ENCODE results near the gene RPS15. TPM values are rescaled to one million over a fixed set of nuclear protein-coding genes. Genes with fewer than 3 reads are reported as not detected.
A peak's percentile ranks its signal among the peaks of the same experiment; 100 is the strongest.
"Not testable (repeated sequence)": the region's sequence is repeated elsewhere in the genome, so short reads cannot be mapped to it uniquely, and the experiment has no call there.

The RPS15 gene
- total RNA-seq, 6 experiments from 2014 or later, result 334 to 1,615 (median 355) TPM

- WGBS (ENCODE audit: insufficient coverage, low coverage, low lambda C conversion rate, missing lambda C conversion rate), result 80% methylated on average over 3 of the region's 31 CpGs
- H3K27ac ChIP-seq, result no peak overlapping the region
- peak in 1 of 3 donors; percentile 21 for DNase-seq
- peaks cover 0 to 30% (median 15%) of the 10 kb centered on the region in 4 donors for H3K4me1 ChIP-seq
- no peaks in the 10 kb centered on the region for H3K9me3 ChIP-seq
- H3K27me3 ChIP-seq, result peaks cover 0 to 21% of the 10 kb centered on the region in 2 donors
- no peak overlapping the region for H3K4me3 ChIP-seq
- TF ChIP-seq POLR2A (IDR thresholded peaks at IDR 0.05), result no peak
- TF ChIP-seq CTCF (IDR thresholded peaks at IDR 0.05), result no peak
- no peak for ATAC-seq
- intact Hi-C loops (cut with DNase I), result no loop called here
- H3K36me3 ChIP-seq, result no peaks in the 10 kb centered on the region
Measured at GRCh38 chr19:1474011-1474764, 36.0 kb downstream of the RPS15 start.

GRCh38 chr19:1474765-1475351, 36.7 kb downstream of the RPS15 start:
- Histone ChIP-seq H3K4me3 (no peak overlapping the region), H3K4me1 (peaks cover 0 to 26% (median 13%) of the 10 kb centered on the region in 4 donors), H3K36me3 (no peaks in the 10 kb centered on the region), H3K27me3 (peaks cover 0 to 18% of the 10 kb centered on the region in 2 donors), H3K9me3 (no peaks in the 10 kb centered on the region), H3K27ac (no peak overlapping the region)
- intact Hi-C loops (cut with DNase I), result no loop called here
- WGBS (ENCODE audit: insufficient coverage, low coverage, low lambda C conversion rate, missing lambda C conversion rate), result no CpG with 5 or more reads among the region's 26 CpGs
- ATAC-seq, result no peak
- no peak for DNase-seq
- no peak for TF ChIP-seq CTCF (IDR thresholded peaks at IDR 0.05)
- no peak for TF ChIP-seq POLR2A (IDR thresholded peaks at IDR 0.05)

- ATAC-seq, result no peak
- TF ChIP-seq CTCF (IDR thresholded peaks at IDR 0.05) (no peak), POLR2A (IDR thresholded peaks at IDR 0.05) (no peak)
- H3K27ac ChIP-seq, result no peak overlapping the region
- H3K4me1 ChIP-seq, result peaks cover 0 to 16% (median 7%) of the 10 kb centered on the region in 4 donors
- H3K27me3 ChIP-seq, result peaks cover 0 to 9% of the 10 kb centered on the region in 2 donors
- H3K36me3 ChIP-seq, result no peaks in the 10 kb centered on the region
- intact Hi-C loops (cut with DNase I), result no loop called here
- no peak overlapping the region for H3K4me3 ChIP-seq
- WGBS (ENCODE audit: insufficient coverage, low coverage, low lambda C conversion rate, missing lambda C conversion rate), result 80% methylated on average over 1 of the region's 31 CpGs
- H3K9me3 ChIP-seq, result no peaks in the 10 kb centered on the region
- DNase-seq, result no peak
Measured at GRCh38 chr19:1475751-1476437, 37.7 kb downstream of the RPS15 start.

- H3K4me3 ChIP-seq; H3K9me3 ChIP-seq; H3K27me3 ChIP-seq; H3K36me3 ChIP-seq; H3K27ac ChIP-seq; ATAC-seq; H3K4me1 ChIP-seq; intact Hi-C loops (cut with DNase I); DNase-seq: not testable (repeated sequence)
- 80% methylated on average over 8 of the region's 9 CpGs for WGBS (ENCODE audit: insufficient coverage, low coverage, low lambda C conversion rate, missing lambda C conversion rate)
Measured at GRCh38 chr19:1477056-1477455, 38.9 kb downstream of the RPS15 start.

All from right lobe of liver (tissue), 6 donors.